ENCODE data around the gene STAT5A. TPM values are rescaled to one million over a fixed set of nuclear protein-coding genes. Genes with fewer than 3 reads are reported as not detected.

Gene STAT5A
- total and polyA plus RNA-seq, 9 of the 15 experiments (the other 6 are each of a cell fraction or from before 2014, with no cell fraction given): 79.9 to 415 (median 196) TPM

DNA sequence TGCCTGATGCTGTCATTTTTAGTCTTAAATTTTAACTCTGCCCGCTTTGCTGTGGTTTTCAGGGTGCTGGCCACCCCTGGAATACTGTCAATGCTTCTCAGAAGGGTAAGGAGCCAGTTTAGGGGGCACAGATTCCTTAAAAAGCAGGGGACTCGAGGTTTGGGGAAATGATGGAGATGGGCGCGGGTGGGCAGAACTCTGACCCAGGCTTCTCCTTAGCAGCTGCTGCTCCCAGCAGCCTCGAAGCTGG, 23.7 kb downstream of the STAT5A start (continued):
- TF ChIP-seq TEAD4 (IDR thresholded peaks at IDR 0.05; ENCODE audit: low read length) (no peak), TEAD4 (CRISPR knock-in tag; IDR thresholded peaks at IDR 0.05; ENCODE audit: borderline replicate concordance) (no peak), ELF1 (tag; IDR thresholded peaks at IDR 0.05) (no peak), ASH1L (IDR thresholded peaks at IDR 0.05; ENCODE audit: borderline replicate concordance, low read depth, partially characterized antibody) (no peak)
- TF ChIP-seq, protein P1, sequence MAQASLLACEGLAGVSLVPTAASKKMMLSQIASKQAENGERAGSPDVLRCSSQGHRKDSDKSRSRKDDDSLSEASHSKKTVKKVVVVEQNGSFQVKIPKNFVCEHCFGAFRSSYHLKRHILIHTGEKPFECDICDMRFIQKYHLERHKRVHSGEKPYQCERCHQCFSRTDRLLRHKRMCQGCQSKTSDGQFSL (CRISPR knock-in tag; IDR thresholded peaks at IDR 0.05): no peak
- TF ChIP-seq, protein P1 (tag; IDR thresholded peaks at IDR 0.05): 0 out of 4 replicates have a peak, but pooled peaks of 1 of the 2 experiments have one; percentile 30
- TF ChIP-seq, protein P2, sequence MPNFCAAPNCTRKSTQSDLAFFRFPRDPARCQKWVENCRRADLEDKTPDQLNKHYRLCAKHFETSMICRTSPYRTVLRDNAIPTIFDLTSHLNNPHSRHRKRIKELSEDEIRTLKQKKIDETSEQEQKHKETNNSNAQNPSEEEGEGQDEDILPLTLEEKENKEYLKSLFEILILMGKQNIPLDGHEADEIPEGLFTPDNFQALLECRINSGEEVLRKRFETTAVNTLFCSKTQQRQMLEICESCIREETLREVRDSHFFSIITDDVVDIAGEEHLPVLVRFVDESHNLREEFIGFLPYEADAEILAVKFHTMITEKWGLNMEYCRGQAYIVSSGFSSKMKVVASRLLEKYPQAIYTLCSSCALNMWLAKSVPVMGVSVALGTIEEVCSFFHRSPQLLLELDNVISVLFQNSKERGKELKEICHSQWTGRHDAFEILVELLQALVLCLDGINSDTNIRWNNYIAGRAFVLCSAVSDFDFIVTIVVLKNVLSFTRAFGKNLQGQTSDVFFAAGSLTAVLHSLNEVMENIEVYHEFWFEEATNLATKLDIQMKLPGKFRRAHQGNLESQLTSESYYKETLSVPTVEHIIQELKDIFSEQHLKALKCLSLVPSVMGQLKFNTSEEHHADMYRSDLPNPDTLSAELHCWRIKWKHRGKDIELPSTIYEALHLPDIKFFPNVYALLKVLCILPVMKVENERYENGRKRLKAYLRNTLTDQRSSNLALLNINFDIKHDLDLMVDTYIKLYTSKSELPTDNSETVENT (CRISPR knock-in tag; IDR thresholded peaks at IDR 0.05): no peak
- TF ChIP-seq, protein P3, sequence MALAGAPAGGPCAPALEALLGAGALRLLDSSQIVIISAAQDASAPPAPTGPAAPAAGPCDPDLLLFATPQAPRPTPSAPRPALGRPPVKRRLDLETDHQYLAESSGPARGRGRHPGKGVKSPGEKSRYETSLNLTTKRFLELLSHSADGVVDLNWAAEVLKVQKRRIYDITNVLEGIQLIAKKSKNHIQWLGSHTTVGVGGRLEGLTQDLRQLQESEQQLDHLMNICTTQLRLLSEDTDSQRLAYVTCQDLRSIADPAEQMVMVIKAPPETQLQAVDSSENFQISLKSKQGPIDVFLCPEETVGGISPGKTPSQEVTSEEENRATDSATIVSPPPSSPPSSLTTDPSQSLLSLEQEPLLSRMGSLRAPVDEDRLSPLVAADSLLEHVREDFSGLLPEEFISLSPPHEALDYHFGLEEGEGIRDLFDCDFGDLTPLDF (CRISPR knock-in tag; IDR thresholded peaks at IDR 0.05): 0 out of 2 replicates have a peak, but pooled peaks have one; percentile 52
- TF ChIP-seq, protein P4, sequence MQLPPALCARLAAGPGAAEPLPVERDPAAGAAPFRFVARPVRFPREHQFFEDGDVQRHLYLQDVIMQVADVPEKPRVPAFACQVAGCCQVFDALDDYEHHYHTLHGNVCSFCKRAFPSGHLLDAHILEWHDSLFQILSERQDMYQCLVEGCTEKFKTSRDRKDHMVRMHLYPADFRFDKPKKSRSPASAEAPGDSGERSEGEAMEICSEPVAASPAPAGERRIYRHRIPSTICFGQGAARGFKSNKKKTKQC (CRISPR knock-in tag; IDR thresholded peaks at IDR 0.05): no peak

All from K562 (cell line).